Measurements from ENCODE around the gene LMLN. TPM values are rescaled to one million over a fixed set of nuclear protein-coding genes. Genes with fewer than 3 reads are reported as not detected.

The LMLN gene
- total RNA-seq, 5 donors from 2014 or later (not counting 1 experiment from before 2014, with no cell fraction given) = 3.7 to 8.2 (median 5.5) TPM

GRCh38 chr3:198018416-198018815 is 58.4 kb downstream of the LMLN start:
- ChIA-PET CTCF (no interaction called here), POLR2A (no interaction called here)
- H3K9me3 ChIP-seq = no peaks in the 10 kb centered on the region
- H3K36me3 Mint-ChIP-seq = peaks cover 11% of the 10 kb centered on the region
- H3K4me1 ChIP-seq (ENCODE audit: control insufficient read depth in 1 of 2, extremely low read depth in 1 of 2, insufficient read depth in 2 of 2, low read length in 2 of 2) = no peaks in the 10 kb centered on the region
- no peaks in the 10 kb centered on the region for H3K4me1 Mint-ChIP-seq
- H3K27ac ChIP-seq (ENCODE audit: low read length) = no peak overlapping the region
- DNase-seq = no peak
- WGBS (ENCODE audit: insufficient coverage) = 80% methylated on average over 1 of the region's 4 CpGs
- no peak overlapping the region for H3K4me3 Mint-ChIP-seq
- ATAC-seq (replicated peaks in 1 of 4) = no peak
- H3K9me3 Mint-ChIP-seq = no peaks in the 10 kb centered on the region
- H3K36me3 ChIP-seq (ENCODE audit: control insufficient read depth in 2 of 2, extremely low read depth in 1 of 2, insufficient read depth in 1 of 2, low read length in 1 of 2) = no peaks in the 10 kb centered on the region
- peaks cover 0 to 2% of the 10 kb centered on the region in 2 experiments for H3K27me3 ChIP-seq (replicated peaks in 1 of 2; ENCODE audit: control insufficient read depth in 2 of 2, extremely low read depth in 1 of 2, insufficient read depth in 2 of 2, low read length in 1 of 2)
- no peak overlapping the region for H3K27ac Mint-ChIP-seq
- H3K27me3 Mint-ChIP-seq = no peaks in the 10 kb centered on the region
- H3K4me3 ChIP-seq (ENCODE audit: control insufficient read depth in 1 of 2, extremely low read depth in 1 of 2, low read length in 1 of 2) = no peak overlapping the region

GRCh38 chr3:198019115-198019514 is 59.1 kb downstream of the LMLN start:
- Histone ChIP-seq H3K27me3 (replicated peaks in 1 of 2; ENCODE audit: control insufficient read depth in 2 of 2, extremely low read depth in 1 of 2, insufficient read depth in 2 of 2, low read length in 1 of 2) (peaks cover 0 to 2% of the 10 kb centered on the region in 2 experiments), H3K9me3 (no peaks in the 10 kb centered on the region), H3K4me3 (ENCODE audit: control insufficient read depth in 1 of 2, extremely low read depth in 1 of 2, low read length in 1 of 2) (no peak overlapping the region), H3K36me3 (ENCODE audit: control insufficient read depth in 2 of 2, extremely low read depth in 1 of 2, insufficient read depth in 1 of 2, low read length in 1 of 2) (no peaks in the 10 kb centered on the region), H3K4me1 (ENCODE audit: control insufficient read depth in 1 of 2, extremely low read depth in 1 of 2, insufficient read depth in 2 of 2, low read length in 2 of 2) (no peaks in the 10 kb centered on the region), H3K27ac (ENCODE audit: low read length) (no peak overlapping the region)
- DNase-seq = no peak
- Mint-ChIP-seq H3K4me3 (no peak overlapping the region), H3K27me3 (no peaks in the 10 kb centered on the region), H3K4me1 (no peaks in the 10 kb centered on the region), H3K27ac (no peak overlapping the region), H3K36me3 (peaks cover 14% of the 10 kb centered on the region), H3K9me3 (no peaks in the 10 kb centered on the region)
- ATAC-seq (replicated peaks in 1 of 4) = no peak
- 94% methylated on average over 2 of the region's 2 CpGs for WGBS (ENCODE audit: insufficient coverage)
- POLR2A ChIA-PET = no interaction called here
- CTCF ChIA-PET = no interaction called here

- Histone ChIP-seq H3K9me3 (no peaks in the 10 kb centered on the region), H3K36me3 (ENCODE audit: control insufficient read depth in 2 of 2, extremely low read depth in 1 of 2, insufficient read depth in 1 of 2, low read length in 1 of 2) (no peaks in the 10 kb centered on the region), H3K27me3 (replicated peaks in 1 of 2; ENCODE audit: control insufficient read depth in 2 of 2, extremely low read depth in 1 of 2, insufficient read depth in 2 of 2, low read length in 1 of 2) (no peaks in the 10 kb centered on the region), H3K27ac (ENCODE audit: low read length) (no peak overlapping the region), H3K4me3 (ENCODE audit: control insufficient read depth in 1 of 2, extremely low read depth in 1 of 2, low read length in 1 of 2) (no peak overlapping the region), H3K4me1 (ENCODE audit: control insufficient read depth in 1 of 2, extremely low read depth in 1 of 2, insufficient read depth in 2 of 2, low read length in 2 of 2) (no peaks in the 10 kb centered on the region)
- H3K27me3 Mint-ChIP-seq = no peaks in the 10 kb centered on the region
- H3K4me3 Mint-ChIP-seq = no peak overlapping the region
- peaks cover 22% of the 10 kb centered on the region for H3K36me3 Mint-ChIP-seq
- no peak for DNase-seq
- no peaks in the 10 kb centered on the region for H3K9me3 Mint-ChIP-seq
- no peak for ATAC-seq (replicated peaks in 1 of 4)
- ChIA-PET CTCF (no interaction called here), POLR2A (no interaction called here)
- 100% methylated on average over 1 of the region's 5 CpGs for WGBS (ENCODE audit: insufficient coverage)
- H3K4me1 Mint-ChIP-seq = no peaks in the 10 kb centered on the region
- H3K27ac Mint-ChIP-seq = no peak overlapping the region
Measured at GRCh38 chr3:198021320-198021719, 61.3 kb downstream of the LMLN start.

GRCh38 chr3:198022604-198023003 is 62.6 kb downstream of the LMLN start:
- ChIA-PET POLR2A (no interaction called here), CTCF (no interaction called here)
- H3K4me3 Mint-ChIP-seq = no peak overlapping the region
- no peaks in the 10 kb centered on the region for H3K4me1 Mint-ChIP-seq
- H3K27ac ChIP-seq (ENCODE audit: low read length) = no peak overlapping the region
- H3K27ac Mint-ChIP-seq = no peak overlapping the region
- H3K27me3 Mint-ChIP-seq = no peaks in the 10 kb centered on the region
- H3K9me3 Mint-ChIP-seq = no peaks in the 10 kb centered on the region
- no peak overlapping the region for H3K4me3 ChIP-seq (ENCODE audit: control insufficient read depth in 1 of 2, extremely low read depth in 1 of 2, low read length in 1 of 2)
- no peak for ATAC-seq (replicated peaks in 1 of 4)
- no peak for DNase-seq
- 100% methylated on average over 1 of the region's 3 CpGs for WGBS (ENCODE audit: insufficient coverage)
- H3K27me3 ChIP-seq (replicated peaks in 1 of 2; ENCODE audit: control insufficient read depth in 2 of 2, extremely low read depth in 1 of 2, insufficient read depth in 2 of 2, low read length in 1 of 2) = no peaks in the 10 kb centered on the region
- no peaks in the 10 kb centered on the region for H3K4me1 ChIP-seq (ENCODE audit: control insufficient read depth in 1 of 2, extremely low read depth in 1 of 2, insufficient read depth in 2 of 2, low read length in 2 of 2)
- H3K36me3 Mint-ChIP-seq = peaks cover 33% of the 10 kb centered on the region
- no peaks in the 10 kb centered on the region for H3K9me3 ChIP-seq
- H3K36me3 ChIP-seq (ENCODE audit: control insufficient read depth in 2 of 2, extremely low read depth in 1 of 2, insufficient read depth in 1 of 2, low read length in 1 of 2) = no peaks in the 10 kb centered on the region

GRCh38 chr3:198025644-198026043 is 65.6 kb downstream of the LMLN start:
- H3K27ac Mint-ChIP-seq = no peak overlapping the region
- H3K36me3 Mint-ChIP-seq = peaks cover 40% of the 10 kb centered on the region
- CTCF ChIA-PET = no interaction called here
- H3K27me3 ChIP-seq (replicated peaks in 1 of 2; ENCODE audit: control insufficient read depth in 2 of 2, extremely low read depth in 1 of 2, insufficient read depth in 2 of 2, low read length in 1 of 2) = no peaks in the 10 kb centered on the region
- no peak overlapping the region for H3K4me3 ChIP-seq (ENCODE audit: control insufficient read depth in 1 of 2, extremely low read depth in 1 of 2, low read length in 1 of 2)
- no peaks in the 10 kb centered on the region for H3K9me3 Mint-ChIP-seq
- no peak for DNase-seq
- no peak for ATAC-seq (replicated peaks in 1 of 4)
- POLR2A ChIA-PET = no interaction called here
- H3K4me1 Mint-ChIP-seq = no peaks in the 10 kb centered on the region
- WGBS (ENCODE audit: insufficient coverage) = 89% methylated on average over 3 of the region's 8 CpGs
- H3K36me3 ChIP-seq (ENCODE audit: control insufficient read depth in 2 of 2, extremely low read depth in 1 of 2, insufficient read depth in 1 of 2, low read length in 1 of 2) = no peaks in the 10 kb centered on the region
- no peak overlapping the region for H3K27ac ChIP-seq (ENCODE audit: low read length)
- H3K4me1 ChIP-seq (ENCODE audit: control insufficient read depth in 1 of 2, extremely low read depth in 1 of 2, insufficient read depth in 2 of 2, low read length in 2 of 2) = no peaks in the 10 kb centered on the region
- H3K9me3 ChIP-seq = no peaks in the 10 kb centered on the region
- no peaks in the 10 kb centered on the region for H3K27me3 Mint-ChIP-seq
- H3K4me3 Mint-ChIP-seq = no peak overlapping the region

GRCh38 chr3:198026620-198027019 is 66.6 kb downstream of the LMLN start:
- ChIA-PET POLR2A (no interaction called here), CTCF (no interaction called here)
- H3K9me3 Mint-ChIP-seq = no peaks in the 10 kb centered on the region

GRCh38 chr3:198027045-198027798 is 67.2 kb downstream of the LMLN start:
- Mint-ChIP-seq H3K4me3 (no peak overlapping the region), H3K36me3 (peaks cover 35% of the 10 kb centered on the region), H3K9me3 (no peaks in the 10 kb centered on the region), H3K27ac (no peak overlapping the region), H3K4me1 (no peaks in the 10 kb centered on the region), H3K27me3 (no peaks in the 10 kb centered on the region)
- ChIA-PET POLR2A (no interaction called here), CTCF (no interaction called here)
- Histone ChIP-seq H3K27ac (ENCODE audit: low read length) (no peak overlapping the region), H3K27me3 (replicated peaks in 1 of 2; ENCODE audit: control insufficient read depth in 2 of 2, extremely low read depth in 1 of 2, insufficient read depth in 2 of 2, low read length in 1 of 2) (no peaks in the 10 kb centered on the region), H3K9me3 (no peaks in the 10 kb centered on the region), H3K36me3 (ENCODE audit: control insufficient read depth in 2 of 2, extremely low read depth in 1 of 2, insufficient read depth in 1 of 2, low read length in 1 of 2) (no peaks in the 10 kb centered on the region), H3K4me1 (ENCODE audit: control insufficient read depth in 1 of 2, extremely low read depth in 1 of 2, insufficient read depth in 2 of 2, low read length in 2 of 2) (no peaks in the 10 kb centered on the region), H3K4me3 (ENCODE audit: control insufficient read depth in 1 of 2, extremely low read depth in 1 of 2, low read length in 1 of 2) (no peak overlapping the region)
- DNase-seq (no peak), ATAC-seq (replicated peaks in 1 of 4) (no peak)
- WGBS (ENCODE audit: insufficient coverage) = 88% methylated on average over 8 of the region's 17 CpGs

More at GRCh38 chr3:198026620-198027019, 66.6 kb downstream of the LMLN start:
- Mint-ChIP-seq H3K36me3 (peaks cover 41% of the 10 kb centered on the region), H3K27me3 (no peaks in the 10 kb centered on the region), H3K4me3 (no peak overlapping the region), H3K4me1 (no peaks in the 10 kb centered on the region), H3K27ac (no peak overlapping the region)
- ATAC-seq (replicated peaks in 1 of 4) (no peak), DNase-seq (no peak)
- H3K36me3 ChIP-seq (ENCODE audit: control insufficient read depth in 2 of 2, extremely low read depth in 1 of 2, insufficient read depth in 1 of 2, low read length in 1 of 2) = no peaks in the 10 kb centered on the region
- H3K9me3 ChIP-seq = no peaks in the 10 kb centered on the region
- no peak overlapping the region for H3K4me3 ChIP-seq (ENCODE audit: control insufficient read depth in 1 of 2, extremely low read depth in 1 of 2, low read length in 1 of 2)
- H3K4me1 ChIP-seq (ENCODE audit: control insufficient read depth in 1 of 2, extremely low read depth in 1 of 2, insufficient read depth in 2 of 2, low read length in 2 of 2) = no peaks in the 10 kb centered on the region
- 93% methylated on average over 2 of the region's 5 CpGs for WGBS (ENCODE audit: insufficient coverage)
- H3K27me3 ChIP-seq (replicated peaks in 1 of 2; ENCODE audit: control insufficient read depth in 2 of 2, extremely low read depth in 1 of 2, insufficient read depth in 2 of 2, low read length in 1 of 2) = no peaks in the 10 kb centered on the region
- H3K27ac ChIP-seq (ENCODE audit: low read length) = no peak overlapping the region

All from T-cell (primary cell).